Measurements from ENCODE around the gene ERO1A. TPM values are rescaled to one million over a fixed set of nuclear protein-coding genes. Genes with fewer than 3 reads are reported as not detected.

Gene ERO1A
- total RNA-seq, 2 donors from 2014 or later = 84.8 to 107 TPM

- DNase-seq (no peak), ATAC-seq (replicated peaks in 1 of 2) (no peak)
- Mint-ChIP-seq H3K9me3 (no peaks in the 10 kb centered on the region), H3K27me3 (ENCODE audit: low read depth) (no peaks in the 10 kb centered on the region), H3K27ac (peak overlapping the region; percentile 3), H3K36me3 (ENCODE audit: insufficient read depth in 2 of 2) (peaks cover 4 to 14% of the 10 kb centered on the region in 2 donors), H3K4me3 (peak overlapping the region; percentile 60 to 99), H3K4me1 (ENCODE audit: low read depth) (peaks cover 72% of the 10 kb centered on the region)
Measured at GRCh38 chr14:52692248-52692962, 3.0 kb downstream of the ERO1A start.

- DNase-seq = no peak
- Mint-ChIP-seq H3K4me1 (ENCODE audit: low read depth) (peaks cover 84% of the 10 kb centered on the region), H3K36me3 (ENCODE audit: insufficient read depth in 2 of 2) (peaks cover 4 to 16% of the 10 kb centered on the region in 2 donors), H3K27me3 (ENCODE audit: low read depth) (no peaks in the 10 kb centered on the region), H3K4me3 (peak overlapping the region in 1 of 2 donors; percentile 60), H3K9me3 (no peaks in the 10 kb centered on the region), H3K27ac (peak overlapping the region; percentile 3)
- no peak for ATAC-seq (replicated peaks in 1 of 2)
Measured at GRCh38 chr14:52690983-52691760, 4.2 kb downstream of the ERO1A start.

- DNase-seq (no peak), ATAC-seq (replicated peaks in 1 of 2) (no peak)
- H3K4me1 Mint-ChIP-seq (ENCODE audit: low read depth) = peaks cover 64% of the 10 kb centered on the region
- H3K4me3 Mint-ChIP-seq = no peak overlapping the region
- no peaks in the 10 kb centered on the region for H3K27me3 Mint-ChIP-seq (ENCODE audit: low read depth)
- peaks cover 0 to 4% of the 10 kb centered on the region in 2 donors for H3K36me3 Mint-ChIP-seq (ENCODE audit: insufficient read depth in 2 of 2)
- H3K27ac Mint-ChIP-seq = peak overlapping the region; percentile 66
- no peaks in the 10 kb centered on the region for H3K9me3 Mint-ChIP-seq
Measured at GRCh38 chr14:52686176-52686575, 9.2 kb downstream of the ERO1A start.

GRCh38 chr14:52683985-52684520, 11.3 kb downstream of the ERO1A start:
- Mint-ChIP-seq H3K36me3 (ENCODE audit: insufficient read depth in 2 of 2) (peaks cover 1 to 13% of the 10 kb centered on the region in 2 donors), H3K4me3 (no peak overlapping the region), H3K27me3 (ENCODE audit: low read depth) (no peaks in the 10 kb centered on the region), H3K4me1 (ENCODE audit: low read depth) (peaks cover 43% of the 10 kb centered on the region), H3K27ac (peak overlapping the region; percentile 58), H3K9me3 (no peaks in the 10 kb centered on the region)
- no peak for DNase-seq
- ATAC-seq (replicated peaks in 1 of 2) = no peak

GRCh38 chr14:52678591-52678990, 16.8 kb downstream of the ERO1A start:
- Mint-ChIP-seq H3K9me3 (no peaks in the 10 kb centered on the region), H3K36me3 (ENCODE audit: insufficient read depth in 2 of 2) (peaks cover 6 to 23% of the 10 kb centered on the region in 2 donors), H3K4me3 (no peak overlapping the region), H3K4me1 (ENCODE audit: low read depth) (no peaks in the 10 kb centered on the region), H3K27me3 (ENCODE audit: low read depth) (no peaks in the 10 kb centered on the region), H3K27ac (no peak overlapping the region)
- ATAC-seq (replicated peaks in 1 of 2) = no peak
- no peak for DNase-seq

GRCh38 chr14:52663850-52664249, 31.5 kb downstream of the ERO1A start:
- no peak overlapping the region for H3K4me3 Mint-ChIP-seq
- no peak for ATAC-seq (replicated peaks in 1 of 2)
- H3K27me3 Mint-ChIP-seq (ENCODE audit: low read depth) = no peaks in the 10 kb centered on the region
- H3K9me3 Mint-ChIP-seq = no peaks in the 10 kb centered on the region
- H3K36me3 Mint-ChIP-seq (ENCODE audit: insufficient read depth in 2 of 2) = peaks cover 2 to 22% of the 10 kb centered on the region in 2 donors
- H3K4me1 Mint-ChIP-seq (ENCODE audit: low read depth) = peaks cover 10% of the 10 kb centered on the region
- no peak for DNase-seq
- H3K27ac Mint-ChIP-seq = no peak overlapping the region

GRCh38 chr14:52661314-52661713, 34.0 kb downstream of the ERO1A start:
- ATAC-seq (replicated peaks in 1 of 2) = peak in 1 of 2 donors; percentile 45
- no peak for DNase-seq
- H3K36me3 Mint-ChIP-seq (ENCODE audit: insufficient read depth in 2 of 2) = peaks cover 2 to 20% of the 10 kb centered on the region in 2 donors
- peak overlapping the region; percentile 42 for H3K27ac Mint-ChIP-seq
- no peaks in the 10 kb centered on the region for H3K27me3 Mint-ChIP-seq (ENCODE audit: low read depth)
- H3K4me3 Mint-ChIP-seq = no peak overlapping the region
- H3K9me3 Mint-ChIP-seq = no peaks in the 10 kb centered on the region
- peaks cover 10% of the 10 kb centered on the region for H3K4me1 Mint-ChIP-seq (ENCODE audit: low read depth)

GRCh38 chr14:52660832-52661231, 34.5 kb downstream of the ERO1A start:
- H3K27ac Mint-ChIP-seq = no peak overlapping the region
- no peak overlapping the region for H3K4me3 Mint-ChIP-seq
- peaks cover 2 to 22% of the 10 kb centered on the region in 2 donors for H3K36me3 Mint-ChIP-seq (ENCODE audit: insufficient read depth in 2 of 2)
- H3K27me3 Mint-ChIP-seq (ENCODE audit: low read depth) = no peaks in the 10 kb centered on the region
- no peaks in the 10 kb centered on the region for H3K9me3 Mint-ChIP-seq
- peaks cover 10% of the 10 kb centered on the region for H3K4me1 Mint-ChIP-seq (ENCODE audit: low read depth)
- DNase-seq = no peak
- ATAC-seq (replicated peaks in 1 of 2) = no peak

- peaks cover 2 to 20% of the 10 kb centered on the region in 2 donors for H3K36me3 Mint-ChIP-seq (ENCODE audit: insufficient read depth in 2 of 2)
- H3K4me3 Mint-ChIP-seq = no peak overlapping the region
- no peaks in the 10 kb centered on the region for H3K9me3 Mint-ChIP-seq
- DNase-seq (no peak), ATAC-seq (replicated peaks in 1 of 2) (no peak)
- peaks cover 10% of the 10 kb centered on the region for H3K4me1 Mint-ChIP-seq (ENCODE audit: low read depth)
- no peak overlapping the region for H3K27ac Mint-ChIP-seq
- H3K27me3 Mint-ChIP-seq (ENCODE audit: low read depth) = no peaks in the 10 kb centered on the region
Measured at GRCh38 chr14:52660325-52660724, 35.0 kb downstream of the ERO1A start.

- no peaks in the 10 kb centered on the region for H3K27me3 Mint-ChIP-seq (ENCODE audit: low read depth)
- H3K4me3 Mint-ChIP-seq = no peak overlapping the region
- peaks cover 10% of the 10 kb centered on the region for H3K4me1 Mint-ChIP-seq (ENCODE audit: low read depth)
- H3K9me3 Mint-ChIP-seq = no peaks in the 10 kb centered on the region
- DNase-seq (no peak), ATAC-seq (replicated peaks in 1 of 2) (no peak)
- H3K36me3 Mint-ChIP-seq (ENCODE audit: insufficient read depth in 2 of 2) = peaks cover 0 to 23% of the 10 kb centered on the region in 2 donors
- H3K27ac Mint-ChIP-seq = no peak overlapping the region
Measured at GRCh38 chr14:52656905-52657304, 38.5 kb downstream of the ERO1A start.

- H3K36me3 Mint-ChIP-seq (ENCODE audit: insufficient read depth in 2 of 2) = peaks cover 4 to 24% of the 10 kb centered on the region in 2 donors
- no peaks in the 10 kb centered on the region for H3K27me3 Mint-ChIP-seq (ENCODE audit: low read depth)
- no peak overlapping the region for H3K4me3 Mint-ChIP-seq
- DNase-seq (no peak), ATAC-seq (replicated peaks in 1 of 2) (no peak)
- H3K27ac Mint-ChIP-seq = no peak overlapping the region
- H3K4me1 Mint-ChIP-seq (ENCODE audit: low read depth) = no peaks in the 10 kb centered on the region
- no peaks in the 10 kb centered on the region for H3K9me3 Mint-ChIP-seq
Measured at GRCh38 chr14:52650774-52651173, 44.6 kb downstream of the ERO1A start.

GRCh38 chr14:52649511-52649910, 45.8 kb downstream of the ERO1A start:
- Mint-ChIP-seq H3K4me3 (no peak overlapping the region), H3K4me1 (ENCODE audit: low read depth) (no peaks in the 10 kb centered on the region), H3K27me3 (ENCODE audit: low read depth) (no peaks in the 10 kb centered on the region), H3K27ac (peak overlapping the region; percentile 13), H3K36me3 (ENCODE audit: insufficient read depth in 2 of 2) (peaks cover 4 to 27% of the 10 kb centered on the region in 2 donors), H3K9me3 (no peaks in the 10 kb centered on the region)
- DNase-seq = no peak
- ATAC-seq (replicated peaks in 1 of 2) = no peak

GRCh38 chr14:52641745-52642144, 53.6 kb downstream of the ERO1A start:
- H3K27ac Mint-ChIP-seq = no peak overlapping the region
- ATAC-seq (replicated peaks in 1 of 2) (no peak), DNase-seq (no peak)
- H3K36me3 Mint-ChIP-seq (ENCODE audit: insufficient read depth in 2 of 2) = peaks cover 13 to 45% of the 10 kb centered on the region in 2 donors
- peaks cover 15% of the 10 kb centered on the region for H3K4me1 Mint-ChIP-seq (ENCODE audit: low read depth)
- H3K9me3 Mint-ChIP-seq = peaks cover 4% of the 10 kb centered on the region in 2 donors
- no peak overlapping the region for H3K4me3 Mint-ChIP-seq
- no peaks in the 10 kb centered on the region for H3K27me3 Mint-ChIP-seq (ENCODE audit: low read depth)
